ENCODE results near the gene ASTE1.

GRCh38 chr3:130990282-130990681, 36.3 kb downstream of the ASTE1 start:
- TF ChIP-seq CTCF (IDR thresholded peaks at IDR 0.05) (no peak), POLR2AphosphoS5 (IDR thresholded peaks at IDR 0.05) (no peak), POLR2A (IDR thresholded peaks at IDR 0.05) (no peak)

All from sigmoid colon (tissue), 4 donors.